HG03066 (cell line): ENCODE data around the gene CORO1C.
A peak's percentile ranks its signal among the peaks of the same experiment; 100 is the strongest.
"Not testable (repeated sequence)": the region's sequence is repeated elsewhere in the genome, so short reads cannot be mapped to it uniquely, and the experiment has no call there.

Source experiments
- ATAC-seq: cut with Tn5 transposase; IDR thresholded peaks from one replicate; pipeline ENCODE4 v1.9.1; 2021; ENCODE audit warnings: low read depth; ENCODE audit not compliant: unreplicated experiment

CORO1C gene

DNA sequence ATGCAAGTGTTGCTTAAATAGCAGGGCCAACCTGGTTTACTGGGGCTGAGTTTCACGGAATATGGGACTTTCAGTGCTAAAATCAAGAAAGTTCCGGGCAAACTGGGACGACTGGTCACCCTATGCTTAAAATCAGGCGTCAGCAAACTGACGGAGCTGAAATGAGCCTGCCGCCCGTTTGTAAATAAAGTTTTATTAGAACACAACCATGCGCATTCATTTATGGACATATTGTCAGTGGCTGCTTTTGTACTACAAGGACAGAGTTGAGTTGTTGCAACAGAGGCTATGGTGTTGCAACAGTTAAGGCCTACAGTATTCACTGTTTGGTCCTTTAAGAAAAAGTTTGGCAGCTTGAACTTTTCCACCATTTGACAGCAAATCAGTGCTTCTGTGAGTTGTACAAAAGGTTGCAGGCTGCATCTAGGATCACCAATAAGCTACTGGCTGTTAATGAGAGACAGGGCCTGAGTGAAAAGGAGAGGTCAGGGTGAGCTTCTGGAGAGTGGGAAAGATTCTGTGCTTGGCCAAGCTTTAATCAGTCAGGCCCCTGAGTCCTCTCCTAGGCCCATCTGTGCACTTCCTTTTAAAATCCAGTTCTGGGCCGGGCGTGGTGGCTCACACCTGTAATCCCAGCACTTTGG is 111.0 kb downstream of the CORO1C start:
- no peak for ATAC-seq

DNA sequence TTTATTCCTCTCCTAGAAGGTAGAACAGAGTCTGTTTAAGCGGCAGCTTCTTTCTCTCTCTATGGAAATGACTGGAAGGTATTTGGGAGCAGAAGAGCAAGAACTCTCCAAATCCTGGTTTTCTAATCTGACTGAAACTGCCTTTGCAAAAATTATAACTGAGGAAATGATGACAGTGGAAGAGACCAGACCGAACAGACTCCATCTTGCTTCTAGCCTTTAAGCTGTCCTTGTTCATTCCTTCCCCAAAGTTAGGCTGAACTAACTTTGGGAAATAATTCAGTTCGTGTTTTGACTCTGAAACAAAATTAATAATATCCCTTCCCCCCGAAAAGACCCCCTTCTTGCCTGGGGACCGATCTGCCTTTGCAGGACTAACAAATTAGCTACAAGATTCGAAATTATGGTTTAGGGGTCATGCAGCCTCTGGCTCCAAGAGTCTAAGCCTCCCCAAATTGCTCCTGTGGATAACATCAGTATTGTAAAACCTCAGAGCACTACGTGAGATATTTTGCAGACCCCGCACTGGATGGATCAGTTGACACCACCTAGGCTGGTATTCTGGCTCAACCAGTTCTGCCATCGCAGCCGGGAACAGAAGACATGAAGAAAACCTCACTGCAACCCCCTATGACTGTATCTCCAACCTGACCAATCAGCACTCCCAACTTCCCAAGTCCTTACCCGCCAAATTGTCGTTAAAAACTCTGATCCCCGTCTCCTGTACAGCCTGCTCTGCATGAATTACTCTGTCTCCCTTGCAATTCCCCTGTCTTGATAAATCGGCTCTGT is 111.8 kb downstream of the CORO1C start:
- ATAC-seq: no peak

DNA sequence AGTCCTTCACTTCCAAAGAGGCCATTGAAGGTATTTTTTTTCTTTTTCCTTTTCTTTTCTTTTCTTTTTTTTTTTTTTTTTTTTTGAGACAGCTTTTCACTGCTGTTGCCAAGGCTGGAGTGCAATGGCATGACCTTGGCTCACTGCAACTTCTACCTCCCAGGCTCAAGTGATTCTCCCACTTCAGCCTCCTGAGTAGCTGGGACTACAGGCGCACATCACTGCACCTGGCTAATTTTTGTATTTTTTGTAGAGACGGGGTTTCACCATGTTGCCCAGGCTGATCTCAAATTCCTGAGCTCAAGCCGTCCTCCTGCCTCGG is 112.4 kb downstream of the CORO1C start:
- ATAC-seq: not testable (repeated sequence)

DNA sequence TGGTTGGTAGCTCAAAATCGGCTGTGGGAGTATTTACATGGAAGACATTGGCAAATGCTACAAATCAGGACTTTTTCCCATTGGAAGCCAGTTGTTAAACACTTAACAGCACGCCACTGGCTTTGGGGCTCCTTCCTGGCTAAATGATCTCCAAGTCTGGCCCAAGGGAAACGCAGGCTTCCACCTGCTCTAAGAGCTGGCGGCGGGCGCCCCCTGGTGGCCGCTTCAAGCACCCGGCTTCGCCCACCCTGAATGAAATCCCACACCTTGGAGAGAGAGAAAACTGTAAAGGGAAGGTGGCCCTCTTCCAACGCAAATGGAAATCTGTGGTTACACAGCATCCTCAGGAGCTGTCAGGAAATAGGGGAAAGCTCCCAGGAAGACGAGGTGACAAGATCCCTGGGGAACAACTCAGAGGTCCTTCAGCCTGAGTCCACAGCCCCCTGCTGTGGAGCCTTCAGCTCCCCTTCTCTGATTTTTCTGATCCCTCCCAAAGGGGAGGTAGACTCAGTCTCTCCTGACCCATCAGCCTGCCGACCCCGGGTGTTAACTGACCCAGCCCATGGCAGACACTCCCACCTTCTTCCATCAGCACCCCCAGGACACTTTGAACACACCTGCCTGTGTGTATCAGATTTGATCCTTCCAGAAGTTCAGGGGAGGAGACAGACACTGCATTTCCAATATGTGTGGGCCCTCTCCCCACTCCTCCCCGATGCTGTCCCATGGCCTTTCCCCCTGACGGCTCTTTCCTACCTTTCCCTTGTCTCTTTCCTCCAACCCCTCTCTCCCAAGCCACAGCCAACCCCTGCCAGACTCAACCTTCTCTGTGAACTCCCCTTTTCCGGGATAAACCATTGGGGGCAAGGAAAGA is 113.0 kb downstream of the CORO1C start:
- ATAC-seq: peak; percentile 42

DNA sequence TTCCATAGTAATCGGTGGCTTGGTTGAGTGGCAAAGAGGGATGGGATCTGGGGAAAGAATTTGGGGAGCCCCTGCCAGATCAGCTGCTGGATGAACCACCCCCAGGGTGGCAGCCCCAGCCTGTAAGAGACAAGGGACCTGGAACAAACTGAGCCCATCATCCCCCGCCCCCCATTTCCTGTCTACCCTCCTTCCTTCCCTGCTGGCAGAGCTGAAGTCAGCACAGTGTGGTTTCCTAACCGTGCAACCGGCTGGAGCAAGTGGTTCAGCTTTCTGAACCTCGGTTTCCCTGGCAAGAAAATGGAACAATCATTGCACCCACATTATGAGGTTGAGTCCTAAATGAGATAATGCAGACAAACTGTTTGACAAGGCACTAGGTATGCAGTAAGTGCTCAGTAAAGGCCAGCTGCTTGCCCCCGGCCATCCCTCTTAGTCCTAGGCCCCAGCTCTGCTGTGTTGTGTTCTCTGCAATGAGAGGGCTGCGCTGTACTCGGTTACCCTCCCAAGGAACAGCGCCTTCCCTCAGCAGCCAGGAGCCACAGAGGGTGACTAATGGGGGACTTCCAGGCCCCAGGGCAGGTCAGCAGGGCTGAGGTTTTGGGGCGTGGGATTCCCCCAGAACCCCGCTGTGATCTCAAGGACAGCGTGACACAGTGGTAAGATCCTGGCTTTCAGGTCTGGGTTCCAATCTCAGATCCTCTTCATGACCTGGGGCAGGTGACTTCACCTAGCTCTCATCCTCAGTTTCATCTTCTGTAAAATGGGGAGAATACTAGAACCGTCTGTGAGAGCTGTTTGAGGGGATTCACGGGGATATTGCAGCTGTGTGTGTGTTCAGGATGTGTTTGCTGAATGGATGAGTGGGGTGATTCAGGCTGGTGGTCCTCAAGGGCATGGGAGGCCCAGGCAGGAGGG is 114.1 kb downstream of the CORO1C start:
- ATAC-seq: peak; percentile 66

DNA sequence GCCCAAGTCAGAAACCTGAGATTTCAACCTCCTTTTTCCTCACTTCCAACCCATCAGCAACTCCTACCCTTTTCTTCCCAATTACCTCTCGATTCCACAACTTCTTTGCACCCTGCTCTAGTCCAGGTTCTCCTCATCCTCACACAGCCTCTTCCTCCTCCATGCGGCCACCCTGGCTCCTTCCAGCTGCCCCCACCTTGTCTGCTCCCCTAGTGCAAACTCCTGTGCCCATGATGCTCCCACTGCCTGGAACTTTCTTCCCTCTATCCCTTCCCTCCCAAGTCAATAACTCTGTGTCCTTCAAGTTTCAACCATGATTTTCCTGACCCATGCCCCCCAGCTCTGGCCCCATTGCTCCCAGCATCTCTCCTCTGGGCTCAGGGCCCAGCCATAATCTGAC is 115.0 kb downstream of the CORO1C start:
- ATAC-seq: no peak

DNA sequence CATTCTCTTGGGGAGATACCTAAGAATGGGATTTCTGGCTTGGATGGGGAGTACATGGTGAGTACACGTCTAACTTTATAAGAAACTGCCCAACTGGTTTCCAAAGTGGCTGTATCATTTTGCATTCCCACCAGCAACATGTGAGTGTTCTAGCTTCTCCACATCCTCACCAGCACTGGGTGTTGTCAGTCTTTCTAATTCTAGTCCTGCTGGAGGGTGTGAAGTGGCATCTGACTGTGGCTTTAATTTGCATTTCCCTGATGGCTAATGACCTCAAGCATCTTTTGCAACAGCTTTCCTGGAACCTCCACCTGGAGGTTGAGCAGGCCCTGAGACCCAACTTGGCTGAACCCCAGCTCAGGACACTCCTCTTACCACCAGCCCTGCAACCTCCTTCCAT is 115.4 kb downstream of the CORO1C start:
- no peak for ATAC-seq

DNA sequence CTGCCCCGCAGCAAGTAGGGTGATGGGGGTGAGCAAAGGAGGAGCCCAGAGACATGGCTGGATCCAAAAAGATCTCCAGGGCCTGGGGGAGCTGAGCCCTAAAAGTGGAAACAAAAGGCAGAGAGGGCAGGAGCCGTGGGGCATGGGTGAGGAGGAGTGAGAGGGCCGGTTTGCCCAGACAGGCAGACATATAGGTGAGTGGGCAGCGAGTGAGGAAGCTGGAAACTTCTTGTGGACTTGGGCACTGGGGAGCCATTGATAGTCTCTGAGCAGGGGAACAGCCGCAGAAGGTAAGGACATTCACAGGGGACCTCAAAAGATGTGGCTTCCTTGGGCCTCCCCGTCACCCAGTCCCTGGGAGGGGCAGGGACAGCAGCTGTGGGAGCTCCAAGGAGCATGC is 116.7 kb downstream of the CORO1C start:
- ATAC-seq: no peak

DNA sequence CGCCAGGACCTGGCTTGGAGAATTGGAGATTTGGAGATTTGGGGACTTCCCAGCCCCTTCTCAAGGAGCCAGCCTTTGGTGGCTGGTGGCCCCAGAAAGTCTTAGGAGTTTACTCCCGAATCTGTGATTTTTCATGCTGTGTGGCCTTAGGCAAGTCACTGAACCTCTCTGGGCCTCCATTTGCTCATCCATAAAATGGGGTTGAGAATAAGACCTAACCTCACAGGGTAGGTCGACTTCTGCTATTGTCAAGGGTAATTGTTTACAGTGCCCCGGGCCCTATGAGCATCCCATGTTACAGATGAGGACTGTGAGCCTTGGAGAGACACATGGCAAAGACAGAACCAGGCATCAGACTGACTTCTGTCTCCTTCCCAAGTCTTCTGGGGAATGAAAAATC is 117.3 kb downstream of the CORO1C start:
- no peak for ATAC-seq

DNA sequence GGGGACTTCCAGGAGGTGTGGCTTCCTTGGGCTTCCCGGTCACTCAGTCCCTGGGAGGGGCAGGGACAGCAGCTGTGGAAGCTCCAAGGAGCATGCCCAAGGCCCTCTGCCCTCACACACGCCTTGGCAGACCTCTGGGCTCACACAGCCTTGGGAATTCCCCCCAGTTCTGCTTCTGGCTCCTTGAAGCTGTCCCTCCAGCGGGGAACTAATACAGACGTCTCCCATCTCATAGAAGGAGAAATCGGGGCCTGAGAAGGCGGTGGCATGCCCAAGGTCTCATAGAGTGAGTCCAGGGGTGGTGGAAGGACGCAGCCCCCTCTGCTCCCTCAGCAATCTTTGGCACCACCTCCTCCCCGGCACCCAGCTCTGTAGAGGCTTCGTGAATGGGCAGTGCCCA is 117.8 kb downstream of the CORO1C start:
- ATAC-seq: no peak

DNA sequence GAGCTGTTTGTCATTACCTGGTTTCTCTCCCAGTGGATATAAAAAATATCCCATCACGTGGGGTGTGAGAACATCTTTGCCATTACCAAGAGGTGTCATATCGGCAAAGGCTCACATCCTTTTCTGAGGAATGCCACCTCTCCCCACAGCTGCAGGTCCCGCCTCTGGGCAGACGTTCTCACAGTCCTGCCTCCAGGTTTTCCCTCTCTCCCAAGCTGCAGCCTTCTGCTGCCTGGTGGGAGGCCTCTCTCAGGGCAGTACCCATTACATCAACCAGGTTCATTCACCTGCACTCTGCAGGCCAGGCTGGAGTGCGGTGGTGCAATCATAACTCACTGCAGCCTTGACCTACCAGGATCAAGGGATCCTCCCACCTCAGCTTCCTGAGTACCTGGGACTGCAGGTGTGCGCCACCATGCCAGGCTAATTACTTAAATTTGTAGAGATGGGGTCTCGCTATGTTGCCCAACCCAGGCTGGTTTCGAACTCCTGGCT is 118.5 kb downstream of the CORO1C start:
- ATAC-seq: no peak

DNA sequence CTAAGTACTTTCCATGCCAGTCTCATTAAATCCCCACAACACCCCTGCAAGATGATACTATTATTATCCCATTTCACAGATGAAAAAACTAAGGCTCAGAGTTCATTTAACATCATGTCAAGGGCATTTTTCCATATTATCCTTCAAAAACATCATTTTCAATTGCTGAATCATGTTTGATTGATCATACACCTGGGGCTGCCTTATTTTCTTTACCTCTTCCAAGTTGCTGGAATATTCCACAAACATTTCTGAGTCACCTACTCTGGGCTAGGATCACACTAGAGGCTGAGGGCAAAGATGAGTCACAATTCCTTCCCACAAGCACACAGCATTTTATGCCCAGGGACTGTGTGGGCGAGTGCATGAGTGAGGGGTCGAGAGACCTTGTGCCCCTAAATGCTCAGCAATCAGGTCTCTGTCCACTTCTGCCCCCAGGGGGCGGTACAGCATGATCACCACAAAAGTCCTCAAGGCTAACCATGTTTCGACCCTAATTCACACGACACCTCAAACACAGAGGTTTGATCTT is 119.4 kb downstream of the CORO1C start:
- no peak for ATAC-seq

DNA sequence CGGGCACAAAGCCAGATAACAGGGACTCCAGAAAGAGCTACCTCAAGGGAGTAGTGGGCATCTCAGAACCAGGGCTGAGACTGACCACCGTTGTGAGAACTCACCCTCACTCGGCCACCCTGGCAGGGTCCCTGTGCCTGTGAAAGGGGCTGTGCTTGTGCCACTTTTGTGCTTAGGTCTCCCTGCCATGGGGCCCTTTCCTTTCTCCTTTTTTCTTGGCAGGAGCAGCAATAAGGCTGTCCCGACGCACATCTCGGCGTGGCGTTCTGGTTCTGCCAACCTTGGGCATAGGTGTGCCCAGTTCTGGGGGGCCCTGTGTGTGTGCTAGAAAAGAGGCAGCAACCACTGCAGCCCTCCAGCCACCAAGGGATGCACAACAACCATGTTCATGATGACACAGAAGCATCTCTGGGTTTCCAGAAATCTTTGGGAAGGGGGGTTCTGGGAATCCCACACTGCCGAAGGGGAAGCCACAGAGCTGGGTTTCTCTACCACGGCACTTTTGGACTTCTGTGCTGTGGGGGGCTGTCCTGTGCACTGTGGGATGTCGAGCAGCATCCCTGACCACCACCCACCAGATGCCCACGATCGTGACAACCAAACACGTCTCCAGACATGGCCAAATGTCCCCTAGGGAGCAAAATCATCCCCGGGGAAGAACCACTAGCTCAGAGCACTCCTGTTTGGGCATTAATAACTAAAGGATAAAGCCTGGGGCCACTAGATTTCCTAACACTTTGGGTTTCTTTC is 120.3 kb downstream of the CORO1C start:
- no peak for ATAC-seq

DNA sequence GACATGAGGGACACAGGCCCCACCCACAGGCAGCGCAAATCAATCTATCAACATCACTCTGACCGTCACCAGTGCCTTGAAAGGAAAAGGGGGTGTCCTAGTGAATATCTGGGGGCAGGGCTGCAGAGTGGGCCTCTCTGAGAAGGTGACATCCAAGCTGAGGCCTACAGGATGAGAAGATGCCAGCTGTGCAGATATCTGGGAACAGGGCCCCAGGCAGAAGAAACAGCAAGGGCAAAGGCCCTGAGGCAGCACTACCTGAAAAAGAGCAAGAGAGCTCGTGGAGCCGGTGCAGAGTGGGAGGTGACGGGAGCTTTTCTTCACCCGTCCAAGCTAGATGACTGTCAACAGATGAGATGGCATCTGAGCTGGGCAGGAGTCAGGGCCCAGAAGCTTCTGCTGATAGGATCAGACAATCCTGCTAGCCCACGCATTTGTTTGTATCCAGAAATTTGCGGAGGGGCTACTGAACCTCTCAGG is 120.9 kb downstream of the CORO1C start:
- ATAC-seq: no peak

DNA sequence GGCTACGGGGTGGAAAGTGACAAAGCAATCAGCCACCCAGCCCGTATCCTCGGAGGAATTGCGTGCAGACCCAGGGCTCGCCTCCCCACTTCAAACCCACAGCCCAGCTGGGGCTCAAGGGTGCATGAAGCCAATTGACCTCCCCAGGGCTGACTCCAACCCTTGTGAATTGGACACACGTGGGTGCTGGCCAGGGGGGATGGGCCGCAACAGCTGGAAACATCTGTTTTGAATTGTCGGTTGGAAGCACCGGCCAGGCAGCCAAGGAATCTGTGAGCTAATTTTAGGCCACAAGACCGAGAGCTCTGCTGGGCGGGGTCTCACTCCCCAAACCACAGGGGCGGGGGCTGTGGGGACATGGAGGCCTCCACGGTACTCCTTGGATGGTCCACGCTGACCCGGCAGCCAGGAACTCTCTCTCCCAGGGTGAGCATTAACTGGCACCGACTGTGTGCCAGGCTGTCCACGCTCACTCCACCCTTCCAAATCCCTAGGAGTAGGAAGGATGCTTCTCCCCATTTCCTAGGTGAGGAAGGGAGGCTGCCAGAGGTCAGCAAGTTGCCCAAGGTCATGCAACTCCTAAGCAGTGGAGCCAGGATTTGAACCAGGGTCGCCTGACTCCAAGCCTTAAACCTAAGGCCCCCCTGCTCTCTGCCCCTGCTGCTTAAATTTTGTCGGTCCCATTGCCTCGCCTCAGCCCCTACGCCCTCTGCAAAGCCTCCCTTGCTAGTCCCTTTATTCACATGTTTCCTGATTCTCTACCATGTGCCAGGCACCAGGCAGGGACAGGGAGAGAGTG is 121.6 kb downstream of the CORO1C start:
- ATAC-seq: no peak

DNA sequence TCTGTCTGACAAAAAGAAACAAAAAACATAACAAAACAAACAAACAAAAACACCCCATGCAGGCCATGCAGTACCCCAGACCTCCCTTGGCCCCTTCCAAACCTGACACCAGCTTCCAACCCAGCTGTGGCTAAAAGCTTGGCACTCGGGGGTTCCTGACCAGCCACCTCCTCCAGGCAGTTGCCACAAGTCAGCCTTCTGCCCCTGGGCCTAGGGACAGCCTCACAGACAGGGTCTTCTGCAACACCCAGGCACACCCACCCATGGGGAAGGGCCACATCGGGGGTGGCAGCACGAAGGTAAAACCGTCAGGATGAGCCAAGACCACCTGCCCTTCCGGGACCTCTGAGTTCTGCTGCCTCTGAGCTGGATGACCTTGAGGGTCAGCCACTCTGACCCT is 122.7 kb downstream of the CORO1C start:
- ATAC-seq: no peak

DNA sequence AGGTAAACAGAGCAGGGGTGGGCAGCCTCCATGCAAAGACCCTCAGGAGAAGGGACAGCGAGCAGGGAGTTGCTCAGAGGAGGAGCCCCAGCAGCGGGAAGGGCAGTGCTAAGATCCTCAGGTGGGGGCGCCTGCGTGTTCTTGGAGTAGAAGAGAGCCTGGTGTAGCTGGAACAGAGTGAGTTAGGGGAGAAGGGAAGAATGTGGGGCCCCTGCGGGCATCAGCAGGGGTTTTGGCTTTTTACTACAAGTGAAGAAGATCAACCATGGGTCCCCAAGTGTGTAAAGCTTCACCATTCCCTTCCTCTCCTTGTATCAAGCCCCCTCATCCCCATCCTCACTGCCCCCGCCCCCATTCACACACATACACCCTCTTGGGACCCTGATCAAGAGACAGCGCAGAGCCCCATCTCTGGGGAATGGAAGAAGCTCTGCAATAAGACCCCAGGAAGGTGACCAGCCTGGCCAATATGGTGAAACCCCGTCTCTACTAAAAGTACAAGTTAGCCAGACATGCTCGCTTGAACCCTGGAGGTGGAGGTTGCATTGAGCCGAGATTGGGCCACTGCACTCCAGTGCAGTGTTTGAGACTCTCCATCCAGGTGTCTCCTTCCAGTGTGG is 123.2 kb downstream of the CORO1C start:
- no peak for ATAC-seq

DNA sequence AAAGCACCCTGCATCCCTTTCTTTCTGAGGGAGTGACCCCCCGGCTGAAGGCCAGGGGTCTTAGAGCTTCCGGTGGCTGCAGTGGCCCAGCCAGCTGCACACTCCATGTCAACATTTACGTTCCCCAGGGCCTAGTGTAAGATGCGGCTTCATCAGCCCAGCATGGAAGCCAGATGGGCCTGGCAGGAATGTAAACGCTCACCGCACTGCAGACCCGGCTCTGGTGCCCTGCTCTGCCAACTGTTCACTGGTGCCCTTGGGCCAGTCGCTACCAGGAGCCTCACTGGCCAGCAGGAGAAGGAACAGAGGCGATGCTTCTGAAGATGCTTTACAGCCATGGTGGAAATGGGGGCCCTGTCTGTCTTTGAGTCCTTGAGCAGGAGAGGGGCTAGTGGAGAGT is 124.8 kb downstream of the CORO1C start:
- no peak for ATAC-seq
